Ovary (tissue), 3 donors: ENCODE results near the gene RPS15.

Source experiments
- POLR2A ChIP-seq: fragments of 450-650 bp; IDR thresholded peaks from one replicate; pipeline ENCODE4 v1.6.1; 2017; ENCODE audit warnings: antibody characterized with exemption, mild to moderate bottlenecking, moderate library complexity
- TF ChIP-seq, protein P1 (sequence below), 3 donors: fragments of 450-650 bp in 2 of 3; fragments of 200-600 bp in 1 of 3; IDR thresholded peaks; one replicate each; pipeline versions ENCODE4 v1.5.1 to v1.8.0; 2016 to 2022; ENCODE audit warnings: antibody characterized with exemption in 3 of 3, mild to moderate bottlenecking in 1 of 3
- donor health status: DM: no; HTN: no; CAD: no.

DNA sequence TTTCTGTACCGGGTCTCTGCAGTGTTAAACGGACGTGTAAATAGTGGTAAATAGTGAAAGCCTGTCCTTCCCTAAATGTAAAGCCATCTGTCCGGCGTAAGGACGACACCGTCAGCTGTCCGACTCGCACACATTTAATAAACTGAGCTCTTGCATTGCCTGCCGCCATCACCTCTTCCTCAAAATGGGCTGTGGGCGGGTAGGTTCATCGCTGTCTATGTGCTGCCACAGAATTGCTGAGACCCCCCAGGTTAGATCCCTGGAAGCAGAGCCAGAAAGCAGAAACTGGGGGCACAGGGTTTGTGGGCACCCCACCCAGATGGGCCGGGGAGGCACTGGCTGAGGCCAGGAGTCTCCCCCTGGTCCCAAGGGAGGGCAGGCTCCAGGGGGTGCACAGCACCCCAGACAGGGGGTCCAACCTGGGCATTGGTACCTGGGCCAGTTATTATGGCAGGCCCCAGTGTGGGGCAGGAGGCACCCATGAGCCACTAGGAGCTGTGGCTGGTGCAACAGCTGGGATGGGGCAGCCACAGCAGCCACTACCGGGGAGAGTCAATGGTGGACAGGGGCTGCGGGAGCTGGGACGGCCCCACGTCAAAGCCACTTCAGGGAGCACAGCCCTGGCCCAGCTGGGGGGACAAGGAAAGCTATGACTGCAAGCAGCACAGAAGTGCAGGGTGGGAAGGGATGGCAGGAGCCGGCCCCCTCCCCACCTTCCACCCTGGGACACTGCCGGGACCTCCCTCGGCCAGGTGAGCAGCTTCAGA is 35.1 kb downstream of the RPS15 start:
- TF ChIP-seq, protein P1, sequence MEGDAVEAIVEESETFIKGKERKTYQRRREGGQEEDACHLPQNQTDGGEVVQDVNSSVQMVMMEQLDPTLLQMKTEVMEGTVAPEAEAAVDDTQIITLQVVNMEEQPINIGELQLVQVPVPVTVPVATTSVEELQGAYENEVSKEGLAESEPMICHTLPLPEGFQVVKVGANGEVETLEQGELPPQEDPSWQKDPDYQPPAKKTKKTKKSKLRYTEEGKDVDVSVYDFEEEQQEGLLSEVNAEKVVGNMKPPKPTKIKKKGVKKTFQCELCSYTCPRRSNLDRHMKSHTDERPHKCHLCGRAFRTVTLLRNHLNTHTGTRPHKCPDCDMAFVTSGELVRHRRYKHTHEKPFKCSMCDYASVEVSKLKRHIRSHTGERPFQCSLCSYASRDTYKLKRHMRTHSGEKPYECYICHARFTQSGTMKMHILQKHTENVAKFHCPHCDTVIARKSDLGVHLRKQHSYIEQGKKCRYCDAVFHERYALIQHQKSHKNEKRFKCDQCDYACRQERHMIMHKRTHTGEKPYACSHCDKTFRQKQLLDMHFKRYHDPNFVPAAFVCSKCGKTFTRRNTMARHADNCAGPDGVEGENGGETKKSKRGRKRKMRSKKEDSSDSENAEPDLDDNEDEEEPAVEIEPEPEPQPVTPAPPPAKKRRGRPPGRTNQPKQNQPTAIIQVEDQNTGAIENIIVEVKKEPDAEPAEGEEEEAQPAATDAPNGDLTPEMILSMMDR (IDR thresholded peaks at IDR 0.05), result no peak
- TF ChIP-seq POLR2A, result no peak
